IPS-18c (cell line): ENCODE data around the gene C9orf152.

ENCODE experiments used
- H3K4me3 ChIP-seq: 2 replicates; pipeline ENCODE4 v1.7.0; 2013; ENCODE audit warnings: low read depth, mild to moderate bottlenecking, low read length, moderate library complexity; ENCODE audit not compliant: insufficient read depth
- H3K9me3 ChIP-seq: one replicate; pipeline ENCODE4 v1.6.1; 2013; ENCODE audit warnings: mild to moderate bottlenecking, low read length, moderate library complexity; ENCODE audit not compliant: control insufficient read depth, insufficient read depth

Gene C9orf152

GRCh38 chr9:110189559-110190320, 18.2 kb downstream of the C9orf152 start:
- no peak overlapping the region for H3K4me3 ChIP-seq
- no peaks in the 10 kb centered on the region for H3K9me3 ChIP-seq

GRCh38 chr9:110188991-110189390, 19.0 kb downstream of the C9orf152 start:
- Histone ChIP-seq H3K9me3 (no peaks in the 10 kb centered on the region), H3K4me3 (no peak overlapping the region)

GRCh38 chr9:110188101-110188500, 19.9 kb downstream of the C9orf152 start:
- Histone ChIP-seq H3K4me3 (no peak overlapping the region), H3K9me3 (no peaks in the 10 kb centered on the region)

GRCh38 chr9:110187126-110187525, 20.8 kb downstream of the C9orf152 start:
- no peak overlapping the region for H3K4me3 ChIP-seq

GRCh38 chr9:110186254-110186653, 21.7 kb downstream of the C9orf152 start:
- Histone ChIP-seq H3K9me3 (no peaks in the 10 kb centered on the region), H3K4me3 (no peak overlapping the region)

More at GRCh38 chr9:110187126-110187525, 20.8 kb downstream of the C9orf152 start:
- no peaks in the 10 kb centered on the region for H3K9me3 ChIP-seq

- no peak overlapping the region for H3K4me3 ChIP-seq
Measured at GRCh38 chr9:110185806-110186205, 22.2 kb downstream of the C9orf152 start.

GRCh38 chr9:110183208-110184145, 24.5 kb downstream of the C9orf152 start:
- Histone ChIP-seq H3K9me3 (peaks cover 2% of the 10 kb centered on the region), H3K4me3 (no peak overlapping the region)

More at GRCh38 chr9:110185806-110186205, 22.2 kb downstream of the C9orf152 start:
- H3K9me3 ChIP-seq, result no peaks in the 10 kb centered on the region

GRCh38 chr9:110180511-110181434, 27.2 kb downstream of the C9orf152 start:
- Histone ChIP-seq H3K4me3 (no peak overlapping the region), H3K9me3 (peaks cover 2% of the 10 kb centered on the region)

- no peak overlapping the region for H3K4me3 ChIP-seq
- peaks cover 4% of the 10 kb centered on the region for H3K9me3 ChIP-seq
Measured at GRCh38 chr9:110179734-110180133, 28.2 kb downstream of the C9orf152 start.

GRCh38 chr9:110178281-110178680, 29.7 kb downstream of the C9orf152 start:
- no peak overlapping the region for H3K4me3 ChIP-seq
- peaks cover 4% of the 10 kb centered on the region for H3K9me3 ChIP-seq

GRCh38 chr9:110175275-110175968, 32.5 kb downstream of the C9orf152 start:
- no peak overlapping the region for H3K4me3 ChIP-seq
- peaks cover 4% of the 10 kb centered on the region for H3K9me3 ChIP-seq

- Histone ChIP-seq H3K4me3 (no peak overlapping the region), H3K9me3 (peaks cover 2% of the 10 kb centered on the region)
Measured at GRCh38 chr9:110173322-110173642, 34.7 kb downstream of the C9orf152 start.

- Histone ChIP-seq H3K9me3 (peaks cover 2% of the 10 kb centered on the region), H3K4me3 (no peak overlapping the region)
Measured at GRCh38 chr9:110170357-110171257, 37.4 kb downstream of the C9orf152 start.

- no peaks in the 10 kb centered on the region for H3K9me3 ChIP-seq
- no peak overlapping the region for H3K4me3 ChIP-seq
Measured at GRCh38 chr9:110168486-110168885, 39.5 kb downstream of the C9orf152 start.

- Histone ChIP-seq H3K9me3 (no peaks in the 10 kb centered on the region), H3K4me3 (no peak overlapping the region)
Measured at GRCh38 chr9:110161940-110162339, 46.0 kb downstream of the C9orf152 start.

GRCh38 chr9:110160685-110161084, 47.3 kb downstream of the C9orf152 start:
- Histone ChIP-seq H3K4me3 (no peak overlapping the region), H3K9me3 (no peaks in the 10 kb centered on the region)
